Glomerular visceral epithelial cell (primary cell): Measurements from ENCODE around the gene IGSF22.
"Not testable (repeated sequence)": the region's sequence is repeated elsewhere in the genome, so short reads cannot be mapped to it uniquely, and the experiment has no call there.

ENCODE experiments used
- DNase-seq: peaks from one replicate; pipeline ENCODE4 v3.0.0-alpha.2; 2016; ENCODE audit errors: extremely low spot score

Gene IGSF22

DNA sequence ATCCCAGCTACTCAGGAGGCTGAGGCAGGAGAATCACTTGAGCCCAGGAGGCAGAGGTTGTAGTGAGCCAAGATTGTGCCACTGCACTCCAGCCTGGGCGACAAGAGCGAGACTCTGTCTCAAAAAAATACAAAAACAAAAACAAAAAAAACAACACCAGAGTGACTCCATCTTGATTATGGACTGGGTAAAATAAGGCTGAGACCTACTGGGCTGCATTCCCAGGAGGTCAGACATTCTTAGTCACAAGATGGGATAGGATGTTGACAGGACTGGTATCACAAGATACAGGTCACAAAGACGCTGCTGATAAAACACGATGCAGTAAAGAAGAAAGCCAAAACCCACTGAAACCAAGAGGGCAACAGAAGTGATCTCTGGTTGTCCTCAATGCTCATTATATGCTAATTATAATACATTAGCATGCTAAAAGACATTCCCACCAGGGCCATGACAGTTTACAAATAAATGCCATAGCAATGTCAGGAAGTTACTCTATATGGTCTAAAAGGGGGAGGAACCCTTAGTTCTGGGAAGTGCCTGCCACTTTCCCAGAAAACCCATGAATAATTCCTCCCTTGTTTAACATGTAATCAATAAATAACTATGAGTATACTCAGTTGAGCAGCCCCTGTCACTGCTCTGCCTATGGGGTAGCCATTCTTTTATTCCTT is 34.4 kb downstream of the IGSF22 start:
- DNase-seq, result not testable (repeated sequence)

DNA sequence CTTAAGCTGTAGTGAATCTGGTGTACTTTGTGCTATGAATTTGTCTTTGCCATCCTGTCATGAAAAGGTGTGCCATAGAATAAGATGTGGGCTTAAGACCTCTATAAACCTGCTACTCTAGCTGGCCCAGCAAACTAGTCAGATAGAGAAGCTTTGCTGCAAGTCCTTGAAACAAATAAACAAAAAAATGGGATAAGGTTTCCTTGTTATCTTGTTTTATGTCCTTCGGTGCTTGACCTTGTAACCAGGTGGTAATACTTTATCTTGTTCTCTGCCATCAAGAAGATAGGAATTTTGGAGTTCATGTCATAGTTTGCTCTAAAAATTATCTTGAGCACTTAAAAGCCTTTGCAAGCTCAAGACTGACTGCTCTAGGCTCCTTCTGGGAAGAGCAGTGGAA is 41.7 kb downstream of the IGSF22 start:
- no peak for DNase-seq

GRCh38 chr11:18682466-18682865 is 43.5 kb downstream of the IGSF22 start:
- DNase-seq, result no peak

DNA sequence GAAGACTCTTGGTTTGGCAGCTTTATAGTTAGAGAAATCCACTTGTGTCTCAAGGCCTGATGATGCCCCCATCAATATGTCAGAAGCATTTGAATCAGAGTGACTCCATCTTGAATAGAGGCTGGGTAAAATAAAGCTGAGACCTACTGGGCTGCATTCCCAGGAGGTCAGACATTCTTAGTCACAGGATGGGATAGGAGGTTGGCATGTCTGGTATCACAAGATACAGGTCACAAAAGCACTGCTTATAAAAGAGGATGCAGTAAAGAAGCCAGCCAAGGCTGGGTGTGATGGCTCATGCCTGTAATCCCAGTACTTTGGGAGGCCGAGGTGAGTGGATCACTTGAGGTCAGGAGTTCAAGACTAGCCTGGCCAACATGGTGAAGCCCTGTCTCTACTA is 44.0 kb downstream of the IGSF22 start:
- DNase-seq, result not testable (repeated sequence)

DNA sequence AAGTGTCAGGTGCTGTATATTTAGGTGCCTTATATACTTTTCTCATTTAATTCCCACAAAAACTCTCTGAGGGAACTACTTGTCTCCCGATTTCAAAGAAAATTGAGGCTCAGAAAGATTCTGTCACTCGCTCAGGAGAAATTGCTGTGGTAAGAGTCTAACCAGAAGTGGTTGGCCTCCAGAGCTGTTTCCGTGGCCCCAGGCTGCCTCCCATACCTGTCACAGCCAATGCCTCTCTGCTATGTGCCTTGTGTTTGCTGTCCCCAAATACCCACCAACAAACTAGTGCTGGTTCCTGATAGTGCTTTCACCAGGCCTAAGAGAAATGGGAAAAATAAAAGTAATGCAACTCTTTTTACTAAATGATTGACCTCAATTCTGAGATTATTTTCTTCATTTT is 48.4 kb downstream of the IGSF22 start:
- no peak for DNase-seq

DNA sequence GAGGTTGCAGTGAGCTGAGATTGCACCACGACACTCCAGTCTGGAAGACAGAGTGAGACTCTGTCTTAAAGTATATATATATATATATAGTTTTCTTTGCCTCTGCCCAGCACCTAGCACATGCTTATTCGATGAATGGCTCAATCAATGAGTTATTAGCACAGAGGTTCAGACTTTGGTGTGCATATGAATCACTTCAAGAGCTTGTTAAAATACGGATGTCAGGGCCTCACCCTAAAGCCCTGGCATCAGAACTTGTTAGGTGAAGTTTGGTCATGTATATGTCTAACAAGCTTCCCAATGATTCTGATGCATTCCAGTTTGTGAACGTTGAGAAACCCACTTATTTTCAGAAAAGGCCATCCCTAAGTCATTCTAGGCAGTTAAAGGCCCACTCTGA is 49.2 kb downstream of the IGSF22 start:
- DNase-seq, result no peak

GRCh38 chr11:18672209-18672608 is 53.8 kb downstream of the IGSF22 start:
- DNase-seq, result not testable (repeated sequence)

DNA sequence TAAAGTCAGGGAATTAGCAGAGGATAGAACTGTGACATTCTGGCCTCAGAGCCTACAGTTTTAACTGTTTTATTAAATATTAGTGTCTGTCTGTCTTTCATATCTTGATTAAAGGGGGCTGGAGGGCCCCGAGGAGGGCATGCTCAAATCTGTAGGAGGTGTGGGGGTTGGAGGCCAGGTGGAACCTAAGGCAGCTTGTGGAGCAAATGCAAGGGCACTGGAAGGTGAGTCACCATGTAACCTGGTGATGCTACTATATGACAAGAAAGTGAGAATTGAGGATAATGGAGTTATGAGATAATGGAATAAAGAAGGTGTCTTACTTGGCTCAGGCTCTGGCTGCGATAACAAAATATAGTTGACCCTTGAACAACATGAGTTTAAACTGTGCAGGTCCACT is 54.7 kb downstream of the IGSF22 start:
- no peak for DNase-seq

- no peak for DNase-seq
Observed at GRCh38 chr11:18669711-18670110, 56.3 kb downstream of the IGSF22 start.

DNA sequence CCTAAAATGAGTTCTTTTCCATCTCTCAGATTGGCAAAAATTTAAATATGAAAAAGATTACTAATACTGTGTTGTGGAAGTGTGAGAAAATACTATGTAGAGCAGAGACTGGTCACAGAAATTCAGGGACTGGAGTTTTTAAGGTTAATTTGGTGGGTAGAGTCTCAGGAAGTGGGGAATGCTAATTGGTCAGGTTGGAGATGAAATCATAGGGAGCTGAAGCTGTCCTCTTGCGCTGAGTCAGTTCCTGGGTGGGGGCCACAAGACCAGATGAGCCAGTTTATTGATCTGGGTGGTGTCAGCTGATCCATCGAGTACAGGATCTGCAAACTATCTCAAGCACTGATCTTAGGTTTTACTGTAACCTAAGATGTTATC is 56.8 kb downstream of the IGSF22 start:
- no peak for DNase-seq

GRCh38 chr11:18668131-18668530 is 57.9 kb downstream of the IGSF22 start:
- no peak for DNase-seq

DNA sequence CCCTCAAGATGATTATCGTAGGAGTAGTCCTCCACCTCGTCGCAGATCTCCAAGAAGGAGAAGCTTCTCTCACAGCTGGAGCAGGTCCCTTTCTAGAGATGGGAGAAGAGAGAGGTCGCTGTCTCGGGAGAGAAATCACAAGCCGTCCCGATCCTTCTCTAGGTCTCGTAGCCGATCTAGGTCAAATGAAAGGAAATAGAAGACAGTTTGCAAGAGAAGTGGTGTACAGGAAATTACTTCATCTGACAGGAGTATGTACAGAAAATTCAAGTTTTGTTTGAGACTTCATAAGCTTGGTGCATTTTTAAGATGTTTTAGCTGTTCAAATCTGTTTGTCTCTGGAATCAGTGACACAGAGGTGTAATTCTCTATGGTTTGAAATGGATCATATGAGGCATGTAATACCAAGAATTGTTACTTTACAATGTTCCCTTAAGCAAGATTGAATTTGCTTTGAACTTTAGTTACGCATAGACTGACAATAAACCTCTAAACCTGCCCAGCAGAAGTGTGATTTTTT is 60.6 kb downstream of the IGSF22 start:
- not testable (repeated sequence) for DNase-seq

GRCh38 chr11:18657673-18658072 is 68.3 kb downstream of the IGSF22 start:
- DNase-seq, result no peak
